PFSK-1 (cell line): ENCODE data around the gene POLR2A. TPM values are rescaled to one million over a fixed set of nuclear protein-coding genes. Genes with fewer than 3 reads are reported as not detected.
A peak's percentile ranks its signal among the peaks of the same experiment; 100 is the strongest.

ENCODE experiments used
- FOXP2 ChIP-seq: optimal IDR thresholded peaks from 2 replicates; pipeline ENCODE3; 2011; ENCODE audit warnings: borderline replicate concordance, control low read depth, inconsistent platforms; ENCODE audit not compliant: insufficient read depth; ENCODE audit errors: extremely low read length, extremely low read depth
- POLR2AphosphoS5 ChIP-seq: IDR thresholded peaks from 2 replicates; pipeline ENCODE4 v1.6.1; 2012; ENCODE audit warnings: low read depth, mild to moderate bottlenecking, control low read depth, low read length, moderate library complexity
- REST ChIP-seq, 2 experiments: IDR thresholded peaks; 2 replicates each; pipeline versions ENCODE4 v1.6.1 to v1.8.0; 2011 to 2012; ENCODE audit warnings: low read depth in 2 of 2, low read length in 2 of 2, control low read depth in 1 of 2, inconsistent platforms in 1 of 2, mild to moderate bottlenecking in 1 of 2, moderate library complexity in 1 of 2; ENCODE audit not compliant: insufficient read depth in 1 of 2
- SIN3A ChIP-seq: IDR thresholded peaks from 2 replicates; pipeline ENCODE4 v1.6.1; 2012; ENCODE audit warnings: mild to moderate bottlenecking, low read length, moderate library complexity, borderline replicate concordance; ENCODE audit not compliant: insufficient read depth
- TAF1 ChIP-seq: IDR thresholded peaks from 2 replicates; pipeline ENCODE4 v1.6.1; 2012; ENCODE audit warnings: low read length, control low read depth, borderline replicate concordance; ENCODE audit not compliant: insufficient read depth
- polyA plus RNA-seq: library from polyadenylated mRNA; unstranded; fragments of >200 nt; gene quantifications from one replicate; pipeline ENCODE4 v1.2.1, GENCODE V29; 2012; ENCODE audit warnings: low read depth, missing spikeins; ENCODE audit not compliant: insufficient read length

The POLR2A gene
- polyA plus RNA-seq: 98.2 TPM

GRCh38 chr17:7484067-7484918 is at the start of gene POLR2A:
TSS of gene POLR2A (plus strand) at chr17:7484366.
- peak; percentile 100 for TF ChIP-seq POLR2AphosphoS5
- TF ChIP-seq REST (IDR thresholded peaks at IDR 0.05; ENCODE audit: insufficient read depth in 1 of 2, low read depth in 2 of 2, low read length in 2 of 2): peak; percentile 62 to 66
- TF ChIP-seq FOXP2: peak; percentile 88
- no peak for TF ChIP-seq SIN3A
- peak; percentile 99 for TF ChIP-seq TAF1

- no peak for TF ChIP-seq REST (IDR thresholded peaks at IDR 0.05; ENCODE audit: insufficient read depth in 1 of 2, low read depth in 2 of 2, low read length in 2 of 2)
- TF ChIP-seq SIN3A: no peak
- TF ChIP-seq FOXP2: no peak
- TF ChIP-seq POLR2AphosphoS5: no peak
- TF ChIP-seq TAF1: no peak
Measured at GRCh38 chr17:7435676-7436555, 48.2 kb upstream of the POLR2A start.

GRCh38 chr17:7436556-7437368 is 47.4 kb upstream of the POLR2A start:
- TF ChIP-seq SIN3A (no peak), REST (IDR thresholded peaks at IDR 0.05; ENCODE audit: insufficient read depth in 1 of 2, low read depth in 2 of 2, low read length in 2 of 2) (no peak), TAF1 (no peak), POLR2AphosphoS5 (no peak), FOXP2 (no peak)

- TF ChIP-seq FOXP2 (no peak), TAF1 (no peak), POLR2AphosphoS5 (no peak), SIN3A (no peak)
Measured at GRCh38 chr17:7437369-7437863, 46.8 kb upstream of the POLR2A start.
